GM12891 (cell line): ENCODE data around the gene TJAP1.
"Not testable (repeated sequence)": the region's sequence is repeated elsewhere in the genome, so short reads cannot be mapped to it uniquely, and the experiment has no call there.

ENCODE experiments used
- DNase-seq: peaks from one replicate; pipeline ENCODE4 v3.0.0; 2011; ENCODE audit warnings: low spot score; ENCODE audit not compliant: insufficient read length
- FAIRE-seq: peaks from 2 replicates; lab custom pipeline; 2011; peaks lifted over from hg19 to GRCh38; lab: Jason Lieb, UNC
- PAX5 ChIP-seq: IDR thresholded peaks from 2 replicates; pipeline ENCODE4 v1.6.1; 2011; ENCODE audit warnings: low read length, moderate library complexity, mild to moderate bottlenecking; ENCODE audit not compliant: insufficient read depth, severe bottlenecking
- POLR2A ChIP-seq: IDR thresholded peaks from 2 replicates; pipeline ENCODE4 v1.6.1; 2011; ENCODE audit warnings: low read depth, low read length, control low read depth
- POLR2AphosphoS5 ChIP-seq: IDR thresholded peaks from 2 replicates; pipeline ENCODE4 v1.6.1; 2011; ENCODE audit warnings: low read depth, low read length, control low read depth
- POU2F2 ChIP-seq: IDR thresholded peaks from 2 replicates; pipeline ENCODE4 v1.6.1; 2011; ENCODE audit warnings: low read depth, mild to moderate bottlenecking, control low read depth, low read length, moderate library complexity
- SPI1 ChIP-seq: IDR thresholded peaks from 2 replicates; pipeline ENCODE4 v1.6.1; 2011; ENCODE audit warnings: low read depth, low read length, control low read depth
- TAF1 ChIP-seq: IDR thresholded peaks from 2 replicates; pipeline ENCODE4 v1.6.1; 2011; ENCODE audit warnings: low read depth, low read length, control low read depth

Gene TJAP1

DNA sequence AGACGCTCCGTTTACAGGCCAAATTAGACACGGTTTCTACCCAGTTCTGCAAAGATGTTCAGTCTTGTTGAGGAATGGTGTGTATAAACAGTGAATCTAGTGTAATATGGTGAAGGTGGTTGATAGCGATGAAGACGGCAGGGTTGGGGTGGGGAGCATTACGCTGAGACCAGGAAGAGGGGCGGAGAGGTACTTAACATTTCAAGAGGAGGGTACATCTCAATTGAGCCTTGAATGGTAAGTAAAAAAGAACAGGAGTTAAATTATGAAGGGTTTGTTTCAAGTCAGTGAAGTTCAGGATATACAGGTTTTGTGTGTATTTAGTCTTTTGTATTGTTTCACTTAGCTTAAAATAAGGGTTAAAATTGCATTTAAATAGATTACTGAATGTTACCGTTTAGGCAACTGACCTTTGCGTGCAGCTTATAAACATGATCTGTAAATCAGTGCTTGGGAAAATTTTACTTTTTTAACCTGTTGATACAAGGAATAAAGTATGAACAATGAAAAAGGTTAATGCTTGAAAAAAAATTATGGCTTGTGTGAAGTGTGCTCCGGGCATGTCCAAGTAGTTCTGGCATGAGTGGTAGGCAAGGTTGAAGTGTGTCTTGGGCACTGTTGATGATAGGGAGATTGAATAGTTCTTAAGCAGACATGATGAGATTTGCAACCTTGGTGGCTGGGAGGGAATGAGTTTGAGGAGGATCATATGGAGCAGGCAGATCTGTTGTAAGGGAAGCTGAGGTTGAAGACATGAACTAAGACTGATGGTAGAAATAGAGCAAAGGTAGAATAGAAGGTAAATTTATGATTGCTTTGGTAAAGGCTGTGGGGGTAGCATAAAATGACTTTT is 40.4 kb downstream of the TJAP1 start:
- FAIRE-seq (peak; percentile 59), DNase-seq (no peak)
- TF ChIP-seq POLR2AphosphoS5 (no peak), SPI1 (no peak), POLR2A (no peak), TAF1 (no peak), POU2F2 (no peak), PAX5 (no peak)

DNA sequence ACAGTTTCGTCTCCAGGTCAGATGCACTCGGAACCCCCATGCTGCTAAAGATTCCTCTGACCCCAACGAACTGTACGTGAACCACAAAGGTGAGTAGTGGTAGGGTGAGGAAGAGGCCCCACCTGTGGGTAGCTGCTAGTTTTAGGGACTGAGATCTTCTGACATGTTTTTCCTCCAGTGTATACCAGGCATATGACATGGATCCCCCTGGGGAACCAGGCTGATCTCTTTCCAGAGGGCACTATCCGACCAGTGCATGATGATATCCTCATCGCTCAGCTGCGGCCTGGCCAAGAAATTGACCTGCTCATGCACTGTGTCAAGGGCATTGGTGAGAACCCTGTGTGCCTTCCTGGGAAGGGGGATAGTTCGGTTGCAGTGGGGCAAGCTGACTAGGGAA is 42.7 kb downstream of the TJAP1 start:
- FAIRE-seq (no peak), DNase-seq (no peak)
- TF ChIP-seq POLR2AphosphoS5 = 0 out of 2 replicates have a peak, but pooled peaks have one; percentile 30
- no peak for TF ChIP-seq SPI1

DNA sequence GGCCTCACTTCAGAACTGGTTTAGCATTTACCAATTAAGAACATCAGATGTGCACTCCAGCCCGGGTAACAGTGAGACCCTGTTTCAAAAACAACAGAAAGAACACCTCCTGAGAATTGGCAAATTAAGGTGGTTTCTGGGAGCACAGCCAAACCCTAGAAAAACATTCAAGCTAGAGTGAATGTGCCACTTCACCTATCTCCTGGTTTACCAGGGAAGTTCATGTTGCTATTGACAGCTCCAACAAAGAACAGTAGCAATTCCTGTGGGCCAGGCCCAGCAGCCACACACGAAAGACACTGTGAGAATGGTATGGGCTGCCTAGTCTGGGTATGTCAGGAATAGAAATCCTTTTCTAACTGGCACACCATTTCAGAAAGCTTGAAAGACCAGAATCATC is 44.5 kb downstream of the TJAP1 start:
- FAIRE-seq (no peak), DNase-seq (no peak)
- TF ChIP-seq POLR2A (no peak), SPI1 (no peak), TAF1 (no peak), PAX5 (no peak), POLR2AphosphoS5 (no peak), POU2F2 (no peak)

DNA sequence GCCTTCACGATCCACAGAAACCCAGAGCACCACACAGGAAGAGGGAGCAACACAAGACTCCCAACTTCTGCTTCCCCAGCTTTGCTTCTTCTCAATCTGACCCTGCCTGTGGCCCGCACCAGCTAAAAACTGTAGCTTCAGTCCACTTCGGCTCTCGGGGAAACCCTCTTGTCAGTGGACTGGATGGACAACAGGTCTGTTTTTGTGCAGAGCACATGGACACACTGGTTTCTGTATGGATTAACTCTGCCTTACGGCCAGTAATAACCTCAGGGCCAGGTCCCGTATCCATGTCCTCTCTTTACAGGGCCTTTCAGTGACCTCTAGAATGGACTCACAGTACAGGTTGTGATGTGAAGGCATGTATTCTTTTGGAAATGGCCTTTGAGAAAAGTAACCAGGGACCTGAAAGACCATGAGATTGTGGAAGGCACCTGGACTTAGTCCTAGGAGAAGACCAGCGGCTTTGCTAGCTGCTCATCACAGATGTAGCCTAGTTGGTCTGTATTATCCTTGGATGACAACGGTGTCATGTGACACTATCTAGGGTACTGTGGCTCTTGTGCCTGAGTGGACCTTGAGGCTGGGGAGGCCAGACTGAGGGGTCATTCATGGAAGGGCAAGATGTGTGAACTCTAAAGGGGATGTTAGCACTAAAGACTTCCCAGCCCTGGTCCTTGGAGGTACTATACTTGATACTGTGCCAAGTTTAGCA is 45.3 kb downstream of the TJAP1 start:
- TF ChIP-seq TAF1 = no peak
- peak; percentile 43 for TF ChIP-seq POLR2AphosphoS5
- no peak for TF ChIP-seq SPI1
- TF ChIP-seq POU2F2 = peak; percentile 43; the same call in 1 of the 2 replicates
- no peak for TF ChIP-seq POLR2A
- DNase-seq = no peak
- no peak for FAIRE-seq

DNA sequence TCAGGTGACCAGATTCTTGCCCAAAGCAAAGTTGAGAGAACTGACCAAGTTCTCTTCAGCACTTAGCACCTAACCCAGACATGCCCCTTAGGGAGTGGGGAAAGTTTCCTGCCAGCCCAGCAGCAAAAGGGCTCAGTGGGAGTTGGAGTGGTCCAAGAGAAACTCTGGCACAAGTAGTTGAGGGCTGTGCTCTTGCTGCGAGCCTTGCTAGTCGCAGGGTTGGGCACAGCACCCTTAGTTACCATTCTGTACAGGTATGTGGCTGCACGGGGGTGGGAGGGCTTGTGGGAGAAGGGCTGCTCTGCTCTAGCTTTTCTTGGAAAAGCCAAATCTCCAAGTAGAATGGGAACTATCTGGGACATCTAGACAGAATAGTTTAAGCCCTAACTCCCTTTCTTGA is 45.9 kb downstream of the TJAP1 start:
- DNase-seq = no peak
- FAIRE-seq = no peak
- TF ChIP-seq POU2F2 = no peak
- TF ChIP-seq POLR2A = no peak
- TF ChIP-seq POLR2AphosphoS5 = no peak

DNA sequence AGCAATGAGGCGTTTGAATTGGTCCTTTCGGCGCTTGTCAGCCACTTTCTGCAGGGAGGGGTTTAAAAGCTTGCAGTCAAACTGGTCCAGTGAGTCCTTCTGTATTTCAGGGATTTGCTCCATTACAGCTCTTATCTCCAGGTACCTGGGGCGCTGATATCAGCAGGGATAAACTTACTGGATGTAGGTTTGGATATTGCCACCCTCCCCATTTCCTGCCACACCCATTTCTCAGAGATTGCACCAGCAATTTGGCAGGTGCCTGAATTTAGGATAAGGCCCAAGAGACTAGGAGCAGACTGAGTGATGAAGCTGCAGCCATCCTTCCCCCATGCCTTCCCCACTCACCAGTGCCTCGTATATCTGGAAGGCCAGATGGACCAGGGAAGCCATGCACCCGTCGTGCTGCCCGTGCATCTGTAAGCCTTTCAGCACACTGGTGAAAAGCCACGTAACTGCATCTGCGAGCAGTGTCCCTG is 47.2 kb downstream of the TJAP1 start:
- FAIRE-seq (no peak), DNase-seq (no peak)
- no peak for TF ChIP-seq PAX5
- TF ChIP-seq POU2F2 = no peak
- peak; percentile 66; the same call in 1 of the 2 replicates for TF ChIP-seq POLR2AphosphoS5
- no peak for TF ChIP-seq TAF1
- 0 out of 2 replicates have a peak, but pooled peaks have one; percentile 11 for TF ChIP-seq POLR2A
- TF ChIP-seq SPI1 = no peak

DNA sequence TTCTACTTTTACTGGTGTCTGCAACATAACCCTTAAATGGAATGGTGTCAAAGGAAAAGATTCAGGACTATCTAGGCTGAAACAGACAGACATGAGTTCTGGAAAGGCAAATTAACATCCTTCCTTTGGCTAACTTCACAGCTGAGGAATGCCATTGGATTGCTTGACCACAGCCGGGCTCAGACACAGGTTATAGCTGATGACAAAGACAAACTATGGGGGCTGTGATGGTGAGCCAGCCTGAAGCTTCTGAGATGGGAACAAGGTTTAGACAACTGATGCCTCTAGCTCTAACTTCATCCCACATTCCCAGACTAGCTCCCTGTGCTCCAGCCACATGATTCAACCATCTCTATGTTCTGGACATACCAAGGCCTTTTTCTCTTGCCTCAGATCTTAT is 54.8 kb downstream of the TJAP1 start:
- DNase-seq (no peak), FAIRE-seq (no peak)
- no peak for TF ChIP-seq POLR2A
- no peak for TF ChIP-seq POU2F2
- TF ChIP-seq POLR2AphosphoS5 = no peak
- no peak for TF ChIP-seq SPI1
- TF ChIP-seq TAF1 = no peak
- no peak for TF ChIP-seq PAX5

DNA sequence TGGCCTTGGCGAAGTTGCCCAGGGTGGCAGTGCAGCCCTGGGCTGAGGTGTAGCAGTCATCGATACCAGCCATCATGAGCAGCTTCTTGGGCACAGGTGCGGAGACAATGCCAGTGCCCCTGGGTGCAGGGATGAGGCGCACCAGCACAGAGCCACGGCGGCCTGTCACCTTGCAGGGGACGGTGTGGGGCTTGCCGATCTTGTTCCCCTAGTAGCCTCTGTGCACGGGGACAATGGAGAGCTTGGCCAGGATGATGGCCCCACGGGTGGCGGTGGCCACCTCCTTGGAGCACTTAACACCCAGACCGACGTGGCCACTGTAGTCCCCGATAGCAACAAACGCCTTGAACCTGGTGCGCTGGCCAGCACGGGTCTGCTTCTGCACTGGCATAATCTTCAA is 61.6 kb downstream of the TJAP1 start:
- not testable (repeated sequence) for FAIRE-seq, DNase-seq

DNA sequence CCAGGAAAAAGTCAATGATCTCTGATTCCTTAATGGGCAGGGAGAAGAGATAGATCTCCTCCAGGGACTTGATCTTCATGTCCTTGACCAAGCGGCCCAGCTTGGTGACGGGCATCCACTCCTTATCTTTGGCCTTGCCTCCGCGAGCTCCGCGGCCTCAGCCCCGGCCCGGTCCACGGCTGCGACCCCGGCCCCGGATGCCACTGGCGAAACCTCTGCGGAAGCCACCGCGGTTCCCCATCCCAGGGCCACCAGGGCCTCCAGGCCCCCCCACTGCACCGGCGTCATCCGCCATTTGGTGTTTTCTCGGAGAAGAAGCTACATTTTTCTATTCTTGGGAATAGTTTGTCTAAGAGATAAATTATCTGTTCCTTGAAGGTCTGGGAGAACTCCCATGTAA is 62.0 kb downstream of the TJAP1 start:
- FAIRE-seq = not testable (repeated sequence)

DNA sequence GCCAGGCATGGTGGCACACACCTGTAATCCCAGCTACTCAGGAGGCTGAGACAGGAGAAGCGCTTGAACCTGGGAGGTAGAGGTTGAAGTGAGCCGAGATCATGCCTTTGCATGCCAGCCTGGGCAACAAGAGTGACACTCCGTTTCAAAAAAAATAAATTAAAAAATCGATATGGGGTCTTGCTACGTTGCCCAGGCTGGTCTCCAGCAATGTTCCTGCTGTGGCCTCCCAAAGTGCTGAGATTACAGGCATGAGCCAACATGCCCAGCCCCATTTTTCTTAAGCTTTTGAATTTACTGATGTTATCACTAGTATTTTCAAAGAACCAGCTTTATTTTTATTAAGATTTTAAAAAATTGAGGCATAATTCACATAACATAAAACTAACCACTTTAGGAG is 63.1 kb downstream of the TJAP1 start:
- TF ChIP-seq POLR2A (no peak), TAF1 (no peak), PAX5 (no peak), POU2F2 (no peak), SPI1 (no peak), POLR2AphosphoS5 (no peak)
- FAIRE-seq (no peak), DNase-seq (no peak)

More for the DNA sequence above, 62.0 kb downstream of the TJAP1 start:
- DNase-seq = not testable (repeated sequence)
